ENCODE results near the gene BCAS1.

Gene BCAS1

GRCh38 chr20:54103067-54103761 is 32.8 kb upstream of the BCAS1 start:
- TF ChIP-seq MAX (IDR thresholded peaks at IDR 0.05) (0 out of 2 replicates have a peak, but pooled peaks have one; percentile 33), TAF1 (IDR thresholded peaks at IDR 0.05; ENCODE audit: low read depth) (no peak), RAD21 (IDR thresholded peaks at IDR 0.05; ENCODE audit: low read depth) (peak; percentile 66)

GRCh38 chr20:54102543-54102942 is 32.1 kb upstream of the BCAS1 start:
- no peak for TF ChIP-seq REST (IDR thresholded peaks at IDR 0.05; ENCODE audit: low read depth)
- no peak for TF ChIP-seq RAD21 (IDR thresholded peaks at IDR 0.05; ENCODE audit: low read depth)
- no peak for TF ChIP-seq EP300 (IDR thresholded peaks at IDR 0.05; ENCODE audit: borderline replicate concordance)
- TF ChIP-seq TCF12 (IDR thresholded peaks at IDR 0.05; ENCODE audit: low read depth): no peak
- no peak for TF ChIP-seq NFIC (IDR thresholded peaks at IDR 0.05)
- no peak for TF ChIP-seq FOXM1 (IDR thresholded peaks at IDR 0.05; ENCODE audit: borderline replicate concordance, low read depth)
- TF ChIP-seq USF1 (IDR thresholded peaks at IDR 0.05): no peak
- TF ChIP-seq YY1 (IDR thresholded peaks at IDR 0.05; ENCODE audit: low read depth): no peak
- no peak for TF ChIP-seq TAF1 (IDR thresholded peaks at IDR 0.05; ENCODE audit: low read depth)
- TF ChIP-seq TEAD4 (IDR thresholded peaks at IDR 0.05): no peak
- TF ChIP-seq EGR1 (IDR thresholded peaks at IDR 0.05): no peak
- TF ChIP-seq ZBTB7A (IDR thresholded peaks at IDR 0.05; ENCODE audit: low read depth): no peak
- TF ChIP-seq MAX (IDR thresholded peaks at IDR 0.05): no peak

- TF ChIP-seq EP300 (IDR thresholded peaks at IDR 0.05; ENCODE audit: borderline replicate concordance) (no peak), NFIC (IDR thresholded peaks at IDR 0.05) (no peak), CEBPB (IDR thresholded peaks at IDR 0.05) (no peak), YY1 (IDR thresholded peaks at IDR 0.05; ENCODE audit: low read depth) (no peak), TEAD4 (IDR thresholded peaks at IDR 0.05) (no peak), MAX (IDR thresholded peaks at IDR 0.05) (no peak), TCF12 (IDR thresholded peaks at IDR 0.05; ENCODE audit: low read depth) (no peak), ZBTB7A (IDR thresholded peaks at IDR 0.05; ENCODE audit: low read depth) (no peak), TAF1 (IDR thresholded peaks at IDR 0.05; ENCODE audit: low read depth) (no peak), USF1 (IDR thresholded peaks at IDR 0.05) (no peak), CREB1 (IDR thresholded peaks at IDR 0.05; ENCODE audit: low read depth) (no peak), FOXM1 (IDR thresholded peaks at IDR 0.05; ENCODE audit: borderline replicate concordance, low read depth) (no peak), RAD21 (IDR thresholded peaks at IDR 0.05; ENCODE audit: low read depth) (no peak), EGR1 (IDR thresholded peaks at IDR 0.05) (no peak), REST (IDR thresholded peaks at IDR 0.05; ENCODE audit: low read depth) (no peak)
Observed at GRCh38 chr20:54100563-54100962, 30.2 kb upstream of the BCAS1 start.

- no peak for TF ChIP-seq NFIC (IDR thresholded peaks at IDR 0.05)
- no peak for TF ChIP-seq FOXM1 (IDR thresholded peaks at IDR 0.05; ENCODE audit: borderline replicate concordance, low read depth)
- TF ChIP-seq EP300 (IDR thresholded peaks at IDR 0.05; ENCODE audit: borderline replicate concordance): no peak
- TF ChIP-seq CEBPB (IDR thresholded peaks at IDR 0.05): no peak
- no peak for TF ChIP-seq CREB1 (IDR thresholded peaks at IDR 0.05; ENCODE audit: low read depth)
- no peak for TF ChIP-seq TCF12 (IDR thresholded peaks at IDR 0.05; ENCODE audit: low read depth)
- no peak for TF ChIP-seq USF1 (IDR thresholded peaks at IDR 0.05)
- TF ChIP-seq TAF1 (IDR thresholded peaks at IDR 0.05; ENCODE audit: low read depth): no peak
- no peak for TF ChIP-seq YY1 (IDR thresholded peaks at IDR 0.05; ENCODE audit: low read depth)
- no peak for TF ChIP-seq MAX (IDR thresholded peaks at IDR 0.05)
- no peak for TF ChIP-seq RAD21 (IDR thresholded peaks at IDR 0.05; ENCODE audit: low read depth)
- TF ChIP-seq REST (IDR thresholded peaks at IDR 0.05; ENCODE audit: low read depth): no peak
- no peak for TF ChIP-seq EGR1 (IDR thresholded peaks at IDR 0.05)
- no peak for TF ChIP-seq ZBTB7A (IDR thresholded peaks at IDR 0.05; ENCODE audit: low read depth)
- no peak for TF ChIP-seq TEAD4 (IDR thresholded peaks at IDR 0.05)
Observed at GRCh38 chr20:54099894-54100293, 29.5 kb upstream of the BCAS1 start.
